HG03095 (cell line): ENCODE measurements around the gene DEFB131B.
A peak's percentile ranks its signal among the peaks of the same experiment; 100 is the strongest.
"Not testable (repeated sequence)": the region's sequence is repeated elsewhere in the genome, so short reads cannot be mapped to it uniquely, and the experiment has no call there.

Experiments used
- ATAC-seq: cut with Tn5 transposase; IDR thresholded peaks from one replicate; pipeline ENCODE4 v1.9.1; 2021; ENCODE audit warnings: moderate library complexity; ENCODE audit not compliant: unreplicated experiment

The DEFB131B gene

DNA sequence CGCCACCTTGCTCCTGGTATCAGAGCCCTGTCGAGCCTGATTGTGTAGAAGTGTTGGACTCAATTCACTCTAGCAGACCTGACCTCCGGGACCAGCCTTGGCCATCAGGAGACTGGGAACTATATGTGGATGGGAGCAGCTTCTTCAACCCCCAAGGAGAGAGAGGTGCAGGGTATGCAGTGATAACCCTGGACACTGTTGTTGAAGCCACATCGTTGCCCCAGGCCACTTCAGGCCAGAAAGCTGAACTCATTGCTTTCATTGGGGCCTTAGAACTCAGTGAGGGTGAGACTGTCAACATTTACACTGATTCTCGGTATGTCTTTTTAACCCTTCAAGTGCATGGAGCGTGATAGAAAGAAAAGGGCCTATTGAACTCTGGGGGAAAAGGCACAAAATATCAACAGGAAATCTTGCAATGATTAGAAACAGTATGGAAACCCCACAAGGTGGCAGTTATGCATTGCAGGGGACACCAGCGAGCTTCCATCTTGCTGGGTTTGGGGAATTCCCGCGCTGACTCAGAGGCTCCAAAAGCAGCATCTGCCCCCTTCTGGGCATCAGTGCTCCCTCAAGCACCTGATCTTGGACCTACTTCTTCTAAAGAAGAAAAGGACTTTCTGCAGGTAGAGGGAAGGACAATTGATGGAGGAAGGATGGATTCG is 33.2 kb downstream of the DEFB131B start:
- not testable (repeated sequence) for ATAC-seq

GRCh38 chr11:71911986-71912340 is 33.7 kb downstream of the DEFB131B start:
- not testable (repeated sequence) for ATAC-seq

- ATAC-seq = no peak
These were observed 35.7 kb downstream of the DEFB131B start for GRCh38 chr11:71913756-71914526.

GRCh38 chr11:71914617-71915189 is 36.5 kb downstream of the DEFB131B start:
- no peak for ATAC-seq

DNA sequence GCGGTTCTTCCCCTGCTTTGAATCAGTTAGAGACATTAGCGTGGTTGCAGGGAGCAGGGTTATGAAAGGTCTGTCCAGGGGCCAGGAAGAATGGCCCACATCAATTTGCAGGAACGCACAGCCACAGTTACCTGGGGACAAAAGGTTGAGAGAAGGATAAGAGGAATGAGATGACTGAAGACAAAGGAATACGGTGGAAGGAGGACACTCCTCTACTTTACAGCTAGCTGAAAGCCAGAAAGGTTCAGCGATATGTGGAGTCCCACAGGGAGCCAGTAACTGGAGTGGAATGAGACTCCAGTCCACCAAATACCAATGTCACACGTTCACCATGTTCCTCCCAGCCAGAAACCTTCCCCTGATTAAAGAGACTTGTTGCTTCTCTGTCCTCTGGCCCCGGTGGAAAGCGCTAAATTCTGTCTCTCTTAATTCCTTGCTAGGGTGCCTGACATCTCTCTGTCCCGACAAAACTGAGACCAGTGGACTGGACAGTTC is 39.4 kb downstream of the DEFB131B start:
- ATAC-seq = no peak

- peak; percentile 68 for ATAC-seq
These were observed 49.8 kb downstream of the DEFB131B start, which contains the start of gene XNDC1N for GRCh38 chr11:71927820-71928736. TSS of gene XNDC1N (minus strand) at chr11:71928594. CDS start at chr11:71923353, 5,241 bp downstream.

GRCh38 chr11:71928737-71929443 is 50.6 kb downstream of the DEFB131B start, which contains the start of gene RNF121:
TSS of gene RNF121 (plus strand) at chr11:71929046. CDS start at chr11:71929062, 16 bp downstream.
- ATAC-seq = peak; percentile 76

DNA sequence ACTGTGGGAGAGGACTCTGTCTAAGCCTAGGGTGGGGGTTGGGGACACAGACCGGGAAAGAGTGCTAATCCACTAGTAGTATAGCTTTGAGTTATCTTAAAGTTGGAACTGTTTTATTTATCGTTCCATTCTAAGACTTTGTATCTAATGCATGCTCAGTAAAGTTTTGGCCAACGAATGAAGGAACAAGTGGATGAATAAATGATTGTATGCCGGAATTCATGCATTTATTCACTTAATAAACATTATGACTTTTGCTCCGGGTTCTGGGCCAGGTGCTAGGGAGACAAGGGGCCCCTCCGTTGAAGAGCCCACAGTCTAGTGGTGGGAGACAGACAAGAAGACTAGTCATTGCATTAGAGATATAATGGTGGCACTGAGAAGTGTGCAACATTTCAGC is 51.2 kb downstream of the DEFB131B start:
- no peak for ATAC-seq

DNA sequence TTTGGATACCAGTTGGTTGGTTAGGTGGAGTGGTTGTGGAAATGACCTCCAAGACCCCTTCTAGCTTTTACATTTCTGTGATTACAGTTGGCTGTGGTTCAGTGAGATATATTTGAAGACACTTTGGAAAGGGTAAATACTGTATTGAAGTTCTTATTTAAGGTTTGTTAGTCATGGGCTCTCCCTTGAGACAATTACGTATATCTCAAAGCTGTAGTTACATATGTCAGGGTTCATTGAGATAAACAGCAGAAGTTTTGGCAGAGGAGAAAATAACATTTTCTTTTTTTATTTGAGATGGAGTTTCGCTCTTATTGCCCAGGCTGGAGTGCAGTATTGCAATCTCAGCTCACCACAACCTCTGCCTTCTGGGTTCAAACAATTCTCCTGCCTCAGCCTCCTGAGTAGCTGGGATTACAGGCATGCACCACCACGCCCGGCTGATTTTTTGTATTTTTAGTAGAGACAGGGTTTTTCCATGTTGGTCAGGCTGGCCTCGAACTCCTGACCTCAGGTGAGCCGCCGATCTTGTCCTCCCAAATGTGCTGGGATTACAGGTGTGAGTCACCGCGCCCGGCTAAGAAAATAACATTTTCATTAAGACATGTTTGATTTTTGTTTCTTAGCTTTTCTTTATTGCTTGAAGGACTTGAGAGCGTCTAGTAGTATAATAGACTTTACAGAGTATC is 52.4 kb downstream of the DEFB131B start:
- no peak for ATAC-seq

GRCh38 chr11:71931245-71931602 is 53.0 kb downstream of the DEFB131B start:
- no peak for ATAC-seq

DNA sequence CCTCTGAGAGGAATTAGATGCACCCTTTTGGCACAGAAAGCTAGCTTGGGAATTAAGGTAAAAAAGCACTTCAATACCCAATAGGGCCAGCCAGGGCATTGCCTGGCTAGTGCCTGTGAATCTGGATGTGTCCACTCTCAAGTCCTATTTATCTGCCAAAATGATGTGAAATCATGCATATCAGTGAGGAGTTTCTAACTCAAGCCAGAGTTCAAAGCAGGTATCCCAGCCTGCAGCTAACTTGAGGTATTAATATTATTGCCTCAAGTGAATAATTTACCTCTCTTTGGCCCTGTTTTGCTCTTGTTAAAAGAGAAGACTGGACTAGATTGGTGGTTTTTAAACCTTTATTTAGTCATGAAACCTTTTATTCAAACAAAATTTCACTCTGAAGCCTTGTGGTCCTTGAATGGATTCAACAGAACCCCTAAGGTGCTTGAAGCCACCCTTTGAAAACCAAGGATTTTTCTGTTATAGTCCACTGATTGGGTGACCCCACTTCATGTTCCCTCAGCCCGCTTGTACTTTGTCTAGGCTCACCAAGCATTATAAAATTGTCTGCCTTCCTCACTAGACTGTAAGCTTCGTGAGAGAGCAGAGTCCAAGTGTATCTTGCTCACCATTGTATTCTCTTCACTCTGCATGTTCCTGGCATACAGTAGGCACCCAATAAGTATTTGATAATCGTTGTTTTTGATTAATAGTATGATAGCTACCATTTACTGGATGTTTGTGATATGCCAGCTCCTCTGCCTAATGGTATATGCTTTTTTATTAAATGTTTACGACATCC is 55.1 kb downstream of the DEFB131B start:
- ATAC-seq = no peak
